Nephron progenitor cell (in vitro differentiated cells): Measurements from ENCODE around the gene TCF19.

Experiments used
- DNase-seq: peaks from one replicate; pipeline ENCODE4 v3.0.0; 2021
- H3K27ac Mint-ChIP-seq: 2 replicates; pipeline ENCODE4 v1.8.0; 2021; ENCODE audit warnings: mild to moderate bottlenecking, moderate library complexity, mixed read lengths
- H3K27me3 Mint-ChIP-seq: 2 replicates; pipeline ENCODE4 v1.8.0; 2021; ENCODE audit warnings: mild to moderate bottlenecking, low read depth, mixed read lengths; ENCODE audit not compliant: poor library complexity
- H3K36me3 Mint-ChIP-seq: 2 replicates; pipeline ENCODE4 v1.8.0; 2021; ENCODE audit warnings: low read depth, mixed read lengths
- H3K4me1 Mint-ChIP-seq: 2 replicates; pipeline ENCODE4 v1.8.0; 2021; ENCODE audit warnings: mixed read lengths
- H3K4me3 Mint-ChIP-seq: 2 replicates; pipeline ENCODE4 v1.8.0; 2021; ENCODE audit warnings: mild to moderate bottlenecking, moderate library complexity, mixed read lengths
- H3K9me3 Mint-ChIP-seq: 2 replicates; pipeline ENCODE4 v1.8.0; 2021; ENCODE audit warnings: mild to moderate bottlenecking, moderate library complexity, mixed read lengths
- CTCF ChIP-seq: fragments of 200-600 bp; sonication (generic); IDR thresholded peaks from 2 replicates; pipeline ENCODE4 v1.5.0; 2021; ENCODE audit warnings: antibody characterized with exemption

The TCF19 gene

GRCh38 chr6:31114541-31114878 is 43.9 kb upstream of the TCF19 start, which contains the start of gene PSORS1C1:
Gene PSORS1C1 (plus strand): TSS chr6:31114800. CDS start chr6:31129633, 14,833 bp downstream.
- peaks cover 25% of the 10 kb centered on the region for H3K27me3 Mint-ChIP-seq

GRCh38 chr6:31114970-31115849 is 43.2 kb upstream of the TCF19 start:
- Mint-ChIP-seq H3K27me3 (peaks cover 18% of the 10 kb centered on the region), H3K4me1 (peaks cover 39% of the 10 kb centered on the region), H3K36me3 (no peaks in the 10 kb centered on the region), H3K27ac (no peak overlapping the region), H3K9me3 (no peaks in the 10 kb centered on the region), H3K4me3 (no peak overlapping the region)
- no peak for DNase-seq
- no peak for TF ChIP-seq CTCF

More at GRCh38 chr6:31114541-31114878, 43.9 kb upstream of the TCF19 start, which contains the start of gene PSORS1C1:
- peaks cover 39% of the 10 kb centered on the region for H3K4me1 Mint-ChIP-seq
- peak within 1 kb of the TSS; percentile 50 for H3K4me3 Mint-ChIP-seq
- no peak within 1 kb of the TSS for H3K27ac Mint-ChIP-seq
- DNase-seq, result no peak
- H3K9me3 Mint-ChIP-seq, result no peaks in the 10 kb centered on the region
- no peaks in the 10 kb centered on the region for H3K36me3 Mint-ChIP-seq
- TF ChIP-seq CTCF, result no peak

GRCh38 chr6:31115941-31116560 is 42.3 kb upstream of the TCF19 start:
- Mint-ChIP-seq H3K4me3 (no peak overlapping the region), H3K27ac (no peak overlapping the region), H3K27me3 (peaks cover 13% of the 10 kb centered on the region), H3K4me1 (peaks cover 32% of the 10 kb centered on the region), H3K9me3 (no peaks in the 10 kb centered on the region), H3K36me3 (no peaks in the 10 kb centered on the region)
- no peak for DNase-seq
- TF ChIP-seq CTCF, result no peak

DNA sequence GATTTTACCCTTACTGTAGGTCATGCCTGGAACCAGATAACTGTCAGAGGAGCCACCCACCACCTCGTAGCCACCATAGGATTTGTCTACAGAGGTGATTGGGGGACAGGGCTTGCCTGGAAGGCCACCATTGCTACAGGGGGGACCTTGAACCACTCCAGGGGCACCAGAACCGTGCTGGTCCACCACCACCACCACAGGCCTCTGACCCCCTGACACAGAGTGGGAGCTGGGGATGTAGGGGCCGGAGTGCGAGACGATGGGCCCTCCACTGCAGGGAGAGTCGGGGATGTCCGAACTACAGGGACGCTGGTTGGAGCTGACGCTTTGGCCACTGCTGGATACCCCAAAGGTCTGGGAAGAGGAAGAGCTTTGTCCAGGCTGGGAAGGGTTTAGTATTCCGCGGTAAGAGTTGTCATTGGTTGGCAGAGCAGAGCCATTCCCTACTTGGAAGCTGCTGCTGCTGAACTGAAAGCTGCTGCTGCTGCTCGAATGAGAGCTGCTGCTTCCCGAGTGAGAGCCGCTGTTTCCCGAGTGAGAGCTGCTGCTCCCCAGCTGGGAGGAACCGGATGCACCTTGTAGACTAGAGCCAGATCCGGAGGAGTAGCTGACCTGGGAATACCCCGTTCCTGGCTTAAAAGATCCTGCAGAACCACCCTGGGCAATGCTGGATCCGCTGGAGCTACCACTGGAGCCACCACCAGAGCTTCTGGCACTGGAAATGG is 41.6 kb upstream of the TCF19 start:
- TF ChIP-seq CTCF, result no peak
- no peak for DNase-seq
- H3K4me1 Mint-ChIP-seq, result peaks cover 30% of the 10 kb centered on the region
- H3K4me3 Mint-ChIP-seq, result no peak overlapping the region
- peaks cover 11% of the 10 kb centered on the region for H3K27me3 Mint-ChIP-seq
- no peaks in the 10 kb centered on the region for H3K36me3 Mint-ChIP-seq
- no peak overlapping the region for H3K27ac Mint-ChIP-seq
- H3K9me3 Mint-ChIP-seq, result no peaks in the 10 kb centered on the region

GRCh38 chr6:31118178-31118577 is 40.2 kb upstream of the TCF19 start:
- no peak overlapping the region for H3K4me3 Mint-ChIP-seq
- peaks cover 8% of the 10 kb centered on the region for H3K27me3 Mint-ChIP-seq
- no peaks in the 10 kb centered on the region for H3K9me3 Mint-ChIP-seq
- TF ChIP-seq CTCF, result no peak
- H3K4me1 Mint-ChIP-seq, result peaks cover 32% of the 10 kb centered on the region
- H3K36me3 Mint-ChIP-seq, result no peaks in the 10 kb centered on the region
- no peak overlapping the region for H3K27ac Mint-ChIP-seq
- DNase-seq, result no peak
